Esophagus (tissue), 2 donors: ENCODE data around the gene DPEP3. TPM values are rescaled to one million over a fixed set of nuclear protein-coding genes. Genes with fewer than 3 reads are reported as not detected.

Source experiments
- H3K27ac ChIP-seq, 2 donors: one replicate each; pipeline ENCODE4 v1.5.1; 2013; ENCODE audit warnings: low read depth in 2 of 2, mild to moderate bottlenecking in 2 of 2, inconsistent platforms in 1 of 2, low read length in 1 of 2, moderate library complexity in 1 of 2
- H3K27me3 ChIP-seq, 2 donors: one replicate each; pipeline ENCODE4 v1.6.1; 2013; ENCODE audit warnings: low read length in 2 of 2, control low read depth in 1 of 2, mild to moderate bottlenecking in 1 of 2; ENCODE audit not compliant: insufficient read depth in 2 of 2, control insufficient read depth in 1 of 2
- H3K36me3 ChIP-seq, 2 donors: one replicate each; pipeline ENCODE4 v1.6.1; 2013; ENCODE audit warnings: low read length in 1 of 2; ENCODE audit not compliant: control insufficient read depth in 2 of 2, insufficient read depth in 2 of 2
- H3K4me1 ChIP-seq, 2 donors: one replicate each; pipeline ENCODE4 v1.6.1; 2013; ENCODE audit warnings: low read length in 1 of 2; ENCODE audit not compliant: control insufficient read depth in 2 of 2, insufficient read depth in 2 of 2
- H3K4me3 ChIP-seq, 2 donors: one replicate each; pipeline ENCODE4 v1.5.1; 2013; ENCODE audit warnings: low read length in 2 of 2, mild to moderate bottlenecking in 2 of 2, low read depth in 1 of 2, moderate library complexity in 1 of 2
- H3K9me3 ChIP-seq, 2 donors: one replicate each; pipeline ENCODE4 v1.6.1; 2013; ENCODE audit warnings: mild to moderate bottlenecking in 2 of 2, low read depth in 1 of 2, low read length in 1 of 2, moderate library complexity in 1 of 2; ENCODE audit not compliant: control insufficient read depth in 2 of 2, insufficient read depth in 1 of 2
- WGBS, 2 donors: extraction: QIAGEN DNeasy Blood & Tissue Kit; methylation state at CpG; one replicate each; pipeline ENCODE4 v1.1.7; 2013; 5-methylcytosine and 5-hydroxymethylcytosine counted together
- polyA plus RNA-seq, 2 donors: library from polyadenylated mRNA; stranded (reverse); fragments of 200-250 nt; gene quantifications; one replicate each; pipeline ENCODE4 v1.2.3, GENCODE V29; 2013
- donor health status: healthy with polysubstance abuse.
- donor health status: Bipolar disorder and iron deficiency.

DPEP3 gene
- polyA plus RNA-seq, 2 donors, result 0.01 TPM; not detected in 1

DNA sequence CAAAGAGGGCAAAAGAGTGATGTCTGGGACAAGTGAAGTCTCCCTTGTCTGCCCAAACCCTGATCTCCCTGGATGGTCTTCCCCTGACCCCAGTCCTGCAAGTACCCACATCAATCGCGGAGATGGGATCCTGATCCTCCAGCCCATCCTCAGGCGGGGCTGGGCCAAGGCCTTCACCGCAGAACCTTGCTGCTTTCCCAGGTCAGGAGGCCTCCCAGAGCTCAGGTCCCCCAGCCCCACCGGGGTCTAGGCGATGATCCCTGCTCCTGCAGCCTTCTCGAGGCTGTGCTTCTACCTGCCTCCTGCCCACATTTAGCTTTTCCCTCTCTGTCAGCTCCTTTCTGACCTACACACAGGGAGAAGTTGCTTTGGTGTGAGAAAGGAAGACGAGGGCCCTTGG, 18.2 kb downstream of the DPEP3 start:
- Histone ChIP-seq H3K9me3 (no peaks in the 10 kb centered on the region), H3K4me1 (peaks cover 15 to 39% of the 10 kb centered on the region in 2 donors), H3K27ac (no peak overlapping the region), H3K4me3 (no peak overlapping the region), H3K36me3 (peaks cover 4 to 12% of the 10 kb centered on the region in 2 donors), H3K27me3 (no peaks in the 10 kb centered on the region)
- 75 to 79% methylated on average over 8 of the region's 8 CpGs for WGBS, 2 donors

DNA sequence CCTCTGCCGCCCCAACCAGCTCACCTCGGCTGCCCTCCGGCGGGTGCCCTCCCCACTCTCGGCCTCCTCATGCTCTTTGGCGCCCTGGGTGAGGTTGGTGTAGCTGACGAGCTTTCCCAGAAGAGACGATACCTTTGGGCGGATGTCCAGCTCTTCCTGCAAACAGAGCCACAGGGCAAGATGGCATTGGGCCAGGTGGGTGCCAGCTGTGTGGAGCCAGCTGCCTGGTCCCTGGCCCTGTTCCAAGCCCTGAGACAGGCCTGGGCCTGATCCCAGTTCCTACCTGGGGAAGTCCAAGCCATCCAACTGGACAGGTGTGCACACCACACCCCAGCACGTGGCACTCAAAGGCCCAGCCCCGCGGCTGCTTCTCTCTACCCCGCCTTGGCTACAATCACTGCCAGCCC, 18.7 kb downstream of the DPEP3 start:
- H3K4me3 ChIP-seq, result no peak overlapping the region
- H3K27me3 ChIP-seq, result no peaks in the 10 kb centered on the region
- H3K4me1 ChIP-seq, result peaks cover 15 to 33% of the 10 kb centered on the region in 2 donors
- no peak overlapping the region for H3K27ac ChIP-seq
- no peaks in the 10 kb centered on the region for H3K9me3 ChIP-seq
- H3K36me3 ChIP-seq, result peaks cover 4 to 12% of the 10 kb centered on the region in 2 donors
- WGBS, 2 donors, result 38 to 43% methylated on average over 13 of the region's 13 CpGs

DNA sequence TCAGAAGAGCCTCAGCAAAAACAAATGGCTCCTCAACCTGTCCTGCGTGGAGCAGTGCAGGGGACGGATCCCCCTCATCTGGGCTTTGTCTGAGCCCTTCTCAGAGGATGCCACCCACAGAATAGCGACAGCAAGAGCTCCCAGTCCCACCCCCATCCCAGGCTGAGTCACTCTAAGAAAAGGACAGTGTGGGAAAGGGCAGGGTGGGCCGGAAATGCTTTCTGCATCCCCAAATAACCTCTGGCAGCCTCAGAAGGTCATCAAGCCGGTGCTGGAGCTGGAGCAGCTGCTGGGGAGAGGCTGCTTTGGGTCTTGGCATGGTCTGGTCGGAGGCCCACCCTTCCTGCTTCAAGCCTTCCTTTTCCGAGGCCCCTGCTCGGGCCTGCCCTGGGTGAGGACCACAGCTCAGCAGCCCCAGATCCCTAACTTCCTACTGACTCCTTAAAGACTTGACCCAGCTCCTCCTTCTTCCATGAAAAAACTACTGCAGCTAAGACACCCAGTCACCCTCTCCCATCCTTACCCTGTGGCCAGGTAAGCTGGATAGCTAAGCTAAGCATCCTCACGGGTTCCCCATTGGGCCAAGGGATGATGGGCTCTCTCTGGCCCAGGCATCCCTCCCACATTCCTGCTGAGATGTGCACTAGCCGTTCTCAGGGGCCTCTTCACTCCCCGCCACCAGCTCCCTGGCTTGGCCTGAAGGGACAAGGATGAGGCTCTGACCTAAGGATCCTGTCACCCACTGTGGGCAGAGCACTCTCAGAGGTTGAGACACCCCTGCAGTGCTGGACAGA, 20.6 kb downstream of the DPEP3 start:
- 54 to 68% methylated on average over 11 of the region's 11 CpGs for WGBS, 2 donors

DNA sequence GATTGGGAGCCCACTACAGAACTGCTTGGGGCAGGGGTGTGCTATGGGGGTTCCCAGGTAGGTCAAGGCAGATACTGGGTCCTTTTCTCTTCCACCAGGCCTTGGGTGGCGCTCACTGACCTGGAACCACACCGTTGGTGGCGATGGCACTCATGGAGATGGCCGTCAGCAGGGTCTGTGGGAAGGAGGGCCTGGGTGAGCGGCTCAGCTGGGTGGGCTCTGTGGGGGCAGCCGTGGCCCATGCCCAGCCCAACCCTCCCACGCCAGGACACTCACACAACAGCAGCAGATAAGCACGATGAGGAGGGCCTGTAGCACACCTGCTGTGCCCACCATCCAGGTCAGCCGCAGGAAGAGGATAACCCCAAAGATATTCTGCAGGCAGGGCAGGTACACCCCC, 22.7 kb downstream of the DPEP3 start:
- H3K9me3 ChIP-seq, result no peaks in the 10 kb centered on the region
- no peak overlapping the region for H3K4me3 ChIP-seq
- H3K27ac ChIP-seq, result no peak overlapping the region
- WGBS, 2 donors, result 97 to 98% methylated on average over 9 of the region's 9 CpGs
- H3K4me1 ChIP-seq, result peaks cover 8 to 23% of the 10 kb centered on the region in 2 donors
- no peaks in the 10 kb centered on the region for H3K27me3 ChIP-seq
- H3K36me3 ChIP-seq, result peaks cover 0 to 22% of the 10 kb centered on the region in 2 donors

More for the DNA sequence above, 20.6 kb downstream of the DPEP3 start:
- Histone ChIP-seq H3K27me3 (no peaks in the 10 kb centered on the region), H3K4me1 (peaks cover 11 to 26% of the 10 kb centered on the region in 2 donors), H3K36me3 (peaks cover 4 to 18% of the 10 kb centered on the region in 2 donors), H3K27ac (peak overlapping the region; percentile 17 to 43), H3K4me3 (no peak overlapping the region), H3K9me3 (no peaks in the 10 kb centered on the region)

- Histone ChIP-seq H3K27ac (no peak overlapping the region), H3K27me3 (no peaks in the 10 kb centered on the region), H3K4me1 (peaks cover 0 to 7% of the 10 kb centered on the region in 2 donors), H3K9me3 (no peaks in the 10 kb centered on the region), H3K4me3 (no peak overlapping the region), H3K36me3 (peaks cover 0 to 36% of the 10 kb centered on the region in 2 donors)
- WGBS, 2 donors, result 85 to 88% methylated on average over 10 of the region's 10 CpGs
These were observed 25.7 kb downstream of the DPEP3 start for GRCh38 chr16:67954421-67955196.

DNA sequence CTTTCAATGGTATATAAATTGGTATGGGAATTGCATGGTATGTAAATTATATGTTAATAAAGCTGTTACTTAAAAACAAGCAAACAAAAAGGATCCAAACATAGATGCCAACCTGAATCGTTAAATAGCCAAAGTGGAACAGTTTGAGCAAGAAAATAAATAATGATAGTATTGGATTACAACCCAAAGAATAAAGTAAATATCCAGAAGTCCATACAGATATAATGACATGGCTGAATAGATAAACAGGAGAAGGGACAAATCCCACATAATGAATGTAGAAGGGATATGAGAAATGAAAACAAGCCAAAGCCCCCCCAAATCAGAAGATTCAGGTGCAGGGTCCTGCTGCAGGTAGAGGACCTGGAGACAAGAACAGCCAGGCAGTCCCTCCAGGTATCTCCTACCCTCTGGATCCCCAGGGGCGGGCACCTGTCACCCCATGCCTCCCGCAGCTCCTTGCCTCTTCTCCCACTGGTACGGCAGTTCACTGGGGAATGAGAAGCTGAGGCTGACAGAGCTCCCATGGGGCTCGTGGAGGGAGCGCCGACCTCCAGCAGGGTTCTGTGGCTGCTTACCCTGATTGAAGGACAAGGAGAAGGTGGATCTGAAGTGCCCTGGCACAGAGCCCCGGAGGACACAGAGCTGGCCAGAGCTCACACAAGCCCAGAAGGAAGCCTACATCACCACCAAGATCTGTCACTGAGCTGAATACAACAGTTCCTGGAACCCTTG, 26.5 kb downstream of the DPEP3 start:
- WGBS, 2 donors, result 89 to 93% methylated on average over 8 of the region's 8 CpGs
- Histone ChIP-seq H3K36me3 (peaks cover 1 to 36% of the 10 kb centered on the region in 2 donors), H3K27ac (no peak overlapping the region), H3K27me3 (no peaks in the 10 kb centered on the region), H3K9me3 (no peaks in the 10 kb centered on the region), H3K4me1 (peaks cover 0 to 3% of the 10 kb centered on the region in 2 donors), H3K4me3 (no peak overlapping the region)

DNA sequence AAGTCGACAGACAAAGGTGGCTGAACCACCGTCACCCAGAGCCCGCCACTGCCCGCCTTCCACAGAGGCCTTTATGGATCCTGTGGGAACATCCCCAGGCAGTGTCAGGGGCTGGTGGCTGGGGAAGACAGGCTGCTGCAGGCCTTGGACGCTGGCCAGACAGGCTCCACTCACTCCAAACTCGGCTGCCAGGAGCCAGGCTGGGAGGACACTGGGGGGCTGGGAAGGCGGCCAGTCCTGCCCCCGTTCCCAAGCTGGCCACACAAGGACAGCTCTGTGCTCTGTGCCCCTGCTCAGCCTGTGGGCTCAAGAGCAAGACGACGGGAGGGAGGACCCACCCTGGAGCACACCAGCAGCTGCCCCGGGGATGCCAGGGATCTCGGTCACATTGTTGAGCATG, 28.8 kb downstream of the DPEP3 start:
- peaks cover 3 to 45% of the 10 kb centered on the region in 2 donors for H3K36me3 ChIP-seq

GRCh38 chr16:67950335-67950843, 29.9 kb downstream of the DPEP3 start:
- WGBS, 2 donors, result 86 to 90% methylated on average over 16 of the region's 16 CpGs
- Histone ChIP-seq H3K36me3 (peaks cover 8 to 55% of the 10 kb centered on the region in 2 donors), H3K27ac (no peak overlapping the region), H3K9me3 (no peaks in the 10 kb centered on the region), H3K27me3 (no peaks in the 10 kb centered on the region), H3K4me3 (no peak overlapping the region), H3K4me1 (peaks cover 0 to 10% of the 10 kb centered on the region in 2 donors)

More for the DNA sequence above, 28.8 kb downstream of the DPEP3 start:
- Histone ChIP-seq H3K27ac (peak overlapping the region in 1 of 2 donors; percentile 26), H3K27me3 (no peaks in the 10 kb centered on the region), H3K4me1 (peaks cover 0 to 10% of the 10 kb centered on the region in 2 donors), H3K9me3 (no peaks in the 10 kb centered on the region), H3K4me3 (no peak overlapping the region)
- WGBS, 2 donors, result 56 to 59% methylated on average over 12 of the region's 12 CpGs

DNA sequence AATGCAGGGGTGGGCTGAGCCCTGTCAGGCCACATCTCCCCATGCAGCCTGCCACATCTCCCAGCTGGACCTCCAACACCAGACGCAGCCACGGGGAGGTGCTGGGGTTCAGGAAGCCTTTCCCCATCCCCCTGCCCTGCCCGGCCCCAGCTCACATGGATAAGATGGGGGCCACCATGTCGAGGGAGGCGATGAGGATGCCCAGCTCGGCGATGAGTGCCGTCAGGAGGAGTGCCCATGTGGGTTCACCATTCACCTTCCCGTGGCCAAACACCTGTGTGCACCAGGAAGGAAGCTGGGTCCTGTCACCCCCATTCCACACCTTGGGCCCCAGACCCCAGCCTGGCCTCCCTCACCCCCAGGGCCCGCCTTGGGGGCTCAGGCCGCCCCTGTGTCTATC, 30.7 kb downstream of the DPEP3 start:
- 91% methylated on average over 11 of the region's 11 CpGs for WGBS, 2 donors
- no peaks in the 10 kb centered on the region for H3K9me3 ChIP-seq
- no peaks in the 10 kb centered on the region for H3K27me3 ChIP-seq
- no peak overlapping the region for H3K4me3 ChIP-seq
- H3K4me1 ChIP-seq, result peaks cover 0 to 12% of the 10 kb centered on the region in 2 donors
- H3K27ac ChIP-seq, result no peak overlapping the region
- peaks cover 8 to 55% of the 10 kb centered on the region in 2 donors for H3K36me3 ChIP-seq
